ENCODE measurements around the gene SMCO4. TPM values are rescaled to one million over a fixed set of nuclear protein-coding genes. Genes with fewer than 3 reads are reported as not detected.

Gene SMCO4
- total and polyA plus RNA-seq, 2 donors (not counting 1 experiment from before 2014, with no cell fraction given): 3.6 to 5.1 TPM

DNA sequence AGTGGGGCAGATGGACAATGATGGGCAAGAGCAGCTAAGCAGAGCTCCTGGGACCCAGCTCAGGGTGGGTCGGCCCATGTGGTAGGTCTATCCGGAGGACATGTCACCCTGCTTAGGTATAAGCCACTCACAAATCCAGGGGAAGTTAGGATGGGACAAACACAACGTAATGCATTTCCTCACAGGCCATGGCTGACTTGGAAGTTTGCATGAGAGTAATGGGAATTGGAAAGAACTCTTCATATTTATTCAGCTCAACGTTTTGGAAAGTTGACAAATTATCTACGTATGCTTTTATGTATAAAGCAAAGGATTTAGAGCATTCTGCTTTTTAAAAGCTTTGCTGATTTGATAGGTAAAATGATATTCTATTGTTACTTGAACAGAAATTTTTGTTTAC is 74.9 kb downstream of the SMCO4 start:
- H3K27me3 ChIP-seq (replicated peaks in 1 of 4; ENCODE audit: control extremely low read depth in 1 of 4, control insufficient read depth in 3 of 4, insufficient read depth in 4 of 4, low read length in 3 of 4): no peaks in the 10 kb centered on the region
- no peak for ATAC-seq (ENCODE audit: low read depth)
- peaks cover 0 to 3% (median 0%) of the 10 kb centered on the region in 3 donors for H3K9me3 ChIP-seq (ENCODE audit: control extremely low read depth in 1 of 3, control insufficient read depth in 2 of 3, insufficient read depth in 1 of 3, low read length in 2 of 3)
- Mint-ChIP-seq H3K27me3 (no peaks in the 10 kb centered on the region), H3K4me1 (no peaks in the 10 kb centered on the region), H3K4me3 (no peak overlapping the region), H3K9me3 (ENCODE audit: insufficient read depth) (no peaks in the 10 kb centered on the region), H3K27ac (no peak overlapping the region)
- no peak overlapping the region for H3K9ac ChIP-seq (ENCODE audit: low read length)
- no peak for DNase-seq
- H3K4me1 ChIP-seq (ENCODE audit: control insufficient read depth in 2 of 2, insufficient read depth in 2 of 2, low read length in 2 of 2): no peaks in the 10 kb centered on the region
- intact Hi-C loops (cut with micrococcal nuclease): no loop called here
- H3K36me3 ChIP-seq (replicated peaks in 1 of 2; ENCODE audit: control extremely low read depth in 1 of 2, control insufficient read depth in 1 of 2, extremely low read depth in 1 of 2, insufficient read depth in 2 of 2, low read length in 1 of 2): no peaks in the 10 kb centered on the region
- CTCF ChIA-PET: interaction anchor here (0.6 to 0.7 kb wide), 2 partner anchors 86 to 128 kb away, joined by 4 read pairs; no protein-coding TSS in a partner anchor
- no peak for TF ChIP-seq EZH2 (IDR thresholded peaks at IDR 0.05; ENCODE audit: borderline replicate concordance, insufficient read depth, low read depth, low read length, poor library complexity, severe bottlenecking)
- TF ChIP-seq, protein P1, sequence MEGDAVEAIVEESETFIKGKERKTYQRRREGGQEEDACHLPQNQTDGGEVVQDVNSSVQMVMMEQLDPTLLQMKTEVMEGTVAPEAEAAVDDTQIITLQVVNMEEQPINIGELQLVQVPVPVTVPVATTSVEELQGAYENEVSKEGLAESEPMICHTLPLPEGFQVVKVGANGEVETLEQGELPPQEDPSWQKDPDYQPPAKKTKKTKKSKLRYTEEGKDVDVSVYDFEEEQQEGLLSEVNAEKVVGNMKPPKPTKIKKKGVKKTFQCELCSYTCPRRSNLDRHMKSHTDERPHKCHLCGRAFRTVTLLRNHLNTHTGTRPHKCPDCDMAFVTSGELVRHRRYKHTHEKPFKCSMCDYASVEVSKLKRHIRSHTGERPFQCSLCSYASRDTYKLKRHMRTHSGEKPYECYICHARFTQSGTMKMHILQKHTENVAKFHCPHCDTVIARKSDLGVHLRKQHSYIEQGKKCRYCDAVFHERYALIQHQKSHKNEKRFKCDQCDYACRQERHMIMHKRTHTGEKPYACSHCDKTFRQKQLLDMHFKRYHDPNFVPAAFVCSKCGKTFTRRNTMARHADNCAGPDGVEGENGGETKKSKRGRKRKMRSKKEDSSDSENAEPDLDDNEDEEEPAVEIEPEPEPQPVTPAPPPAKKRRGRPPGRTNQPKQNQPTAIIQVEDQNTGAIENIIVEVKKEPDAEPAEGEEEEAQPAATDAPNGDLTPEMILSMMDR (IDR thresholded peaks at IDR 0.05): no peak
- no peak overlapping the region for H3K4me2 ChIP-seq (replicated peaks; ENCODE audit: low read depth, low read length, poor library complexity, severe bottlenecking)
- 81% methylated on average over 3 of the region's 5 CpGs for WGBS (ENCODE audit: insufficient coverage)
- H4K20me1 ChIP-seq (ENCODE audit: control insufficient read depth, insufficient read depth, low read length, poor library complexity, severe bottlenecking): no peaks in the 10 kb centered on the region
- no peaks in the 10 kb centered on the region for H3K79me2 ChIP-seq (ENCODE audit: control insufficient read depth, insufficient read depth, low read length)
- no peak overlapping the region for H2AFZ ChIP-seq (ENCODE audit: insufficient read depth, low read depth, low read length, poor library complexity, severe bottlenecking)
- H3K4me3 ChIP-seq (ENCODE audit: control extremely low read depth in 1 of 5, extremely low read depth in 1 of 5, insufficient read depth in 1 of 5, low read depth in 2 of 5, low read length in 4 of 5): no peak overlapping the region
- POLR2A ChIA-PET: no interaction called here
- H3K27ac ChIP-seq (ENCODE audit: low read length in 2 of 2): no peak overlapping the region

DNA sequence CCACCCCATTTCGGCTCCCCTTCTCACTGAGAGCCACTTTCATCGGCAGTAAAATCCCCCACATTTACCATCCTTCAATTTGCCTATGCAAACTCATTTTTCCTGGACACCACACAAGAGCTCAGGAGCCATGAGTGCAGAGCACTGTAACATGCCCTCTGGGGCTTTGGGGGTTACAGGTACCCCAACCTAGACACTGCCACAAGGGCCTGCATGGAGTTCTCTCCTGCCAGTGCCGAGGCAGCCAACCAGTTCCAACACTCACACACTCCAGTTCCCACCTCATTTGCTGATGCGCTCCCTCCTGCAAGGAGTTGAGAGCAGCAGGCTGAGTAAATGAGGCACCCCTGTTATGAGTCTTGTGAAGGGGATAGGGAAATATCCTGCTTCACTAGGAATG is 76.1 kb downstream of the SMCO4 start:
- ATAC-seq (ENCODE audit: low read depth) (no peak), DNase-seq (no peak)
- Histone ChIP-seq H4K20me1 (ENCODE audit: control insufficient read depth, insufficient read depth, low read length, poor library complexity, severe bottlenecking) (no peaks in the 10 kb centered on the region), H2AFZ (ENCODE audit: insufficient read depth, low read depth, low read length, poor library complexity, severe bottlenecking) (no peak overlapping the region), H3K4me2 (replicated peaks; ENCODE audit: low read depth, low read length, poor library complexity, severe bottlenecking) (no peak overlapping the region), H3K27me3 (replicated peaks in 1 of 4; ENCODE audit: control extremely low read depth in 1 of 4, control insufficient read depth in 3 of 4, insufficient read depth in 4 of 4, low read length in 3 of 4) (no peaks in the 10 kb centered on the region), H3K4me3 (ENCODE audit: control extremely low read depth in 1 of 5, extremely low read depth in 1 of 5, insufficient read depth in 1 of 5, low read depth in 2 of 5, low read length in 4 of 5) (no peak overlapping the region), H3K9me3 (ENCODE audit: control extremely low read depth in 1 of 3, control insufficient read depth in 2 of 3, insufficient read depth in 1 of 3, low read length in 2 of 3) (peaks cover 0 to 3% (median 0%) of the 10 kb centered on the region in 3 donors), H3K79me2 (ENCODE audit: control insufficient read depth, insufficient read depth, low read length) (no peaks in the 10 kb centered on the region), H3K9ac (ENCODE audit: low read length) (no peak overlapping the region), H3K36me3 (replicated peaks in 1 of 2; ENCODE audit: control extremely low read depth in 1 of 2, control insufficient read depth in 1 of 2, extremely low read depth in 1 of 2, insufficient read depth in 2 of 2, low read length in 1 of 2) (no peaks in the 10 kb centered on the region), H3K4me1 (ENCODE audit: control insufficient read depth in 2 of 2, insufficient read depth in 2 of 2, low read length in 2 of 2) (no peaks in the 10 kb centered on the region), H3K27ac (ENCODE audit: low read length in 2 of 2) (no peak overlapping the region)
- TF ChIP-seq, protein P1 (IDR thresholded peaks at IDR 0.05): no peak
- Mint-ChIP-seq H3K27me3 (no peaks in the 10 kb centered on the region), H3K4me1 (no peaks in the 10 kb centered on the region), H3K9me3 (ENCODE audit: insufficient read depth) (peaks cover 2% of the 10 kb centered on the region), H3K27ac (no peak overlapping the region), H3K4me3 (no peak overlapping the region)
- intact Hi-C loops (cut with micrococcal nuclease): no loop called here
- ChIA-PET POLR2A (no interaction called here), CTCF (no interaction called here)
- 92% methylated on average over 2 of the region's 4 CpGs for WGBS (ENCODE audit: insufficient coverage)
